Esophagus squamous epithelium (tissue), 4 donors: Measurements from ENCODE around the gene TUBGCP2.

Source experiments
- CTCF ChIP-seq, 6 experiments: fragments of 450-650 bp in 4 of 6; fragments of 200-600 bp in 2 of 6; sonication (generic) in 2 of 6; IDR thresholded peaks; one replicate each; pipeline ENCODE4 v1.5.1; 2016 to 2019; ENCODE audit warnings: antibody characterized with exemption in 6 of 6, mild to moderate bottlenecking in 4 of 6, moderate library complexity in 4 of 6
- POLR2A ChIP-seq, 4 donors: fragments of 450-650 bp; IDR thresholded peaks; one replicate each; pipeline ENCODE4 v1.6.1; 2017; ENCODE audit warnings: antibody characterized with exemption in 4 of 4, mild to moderate bottlenecking in 4 of 4, moderate library complexity in 3 of 4

- TF ChIP-seq CTCF (IDR thresholded peaks at IDR 0.05), result no peak
- TF ChIP-seq POLR2A (IDR thresholded peaks at IDR 0.05), result no peak
Measured at GRCh38 chr10:133335246-133336117, 26.8 kb upstream of the TUBGCP2 start.
